Stimulated activated CD4-positive, alpha-beta T cell treated with anti-CD3 and anti-CD28 coated beads, Interleukin-4, amount 100 ng/mL, for 48 hours (primary cell): ENCODE measurements around the gene DNM2.

Source experiments
- DNase-seq, 2 donors: peaks; one replicate each; pipeline ENCODE4 v3.0.0-alpha.2; 2020; ENCODE audit warnings: low read depth in 2 of 2

The DNM2 gene

DNA sequence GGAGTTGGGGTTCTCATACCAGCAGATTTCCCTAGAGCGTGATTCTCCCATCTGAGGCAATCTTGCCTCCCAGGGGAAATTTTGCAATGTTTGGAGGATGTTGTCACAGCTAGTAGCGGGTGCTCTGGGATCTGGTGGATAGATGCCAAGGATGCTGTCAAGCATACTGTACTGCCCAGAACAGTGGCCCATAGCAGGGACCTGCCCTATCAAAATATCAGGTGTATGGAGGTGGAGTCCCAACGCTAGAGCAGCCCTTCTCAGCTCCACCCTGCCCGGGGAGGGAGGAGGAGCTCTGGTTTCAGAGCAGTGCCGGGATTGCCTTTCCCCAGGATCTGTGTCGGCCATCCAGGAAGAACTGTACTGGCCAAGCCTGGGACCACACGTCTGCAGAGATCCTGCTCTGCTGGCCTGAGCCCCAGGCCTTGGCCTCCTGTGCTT lies 27.5 kb upstream of the DNM2 start:
- DNase-seq = no peak

DNA sequence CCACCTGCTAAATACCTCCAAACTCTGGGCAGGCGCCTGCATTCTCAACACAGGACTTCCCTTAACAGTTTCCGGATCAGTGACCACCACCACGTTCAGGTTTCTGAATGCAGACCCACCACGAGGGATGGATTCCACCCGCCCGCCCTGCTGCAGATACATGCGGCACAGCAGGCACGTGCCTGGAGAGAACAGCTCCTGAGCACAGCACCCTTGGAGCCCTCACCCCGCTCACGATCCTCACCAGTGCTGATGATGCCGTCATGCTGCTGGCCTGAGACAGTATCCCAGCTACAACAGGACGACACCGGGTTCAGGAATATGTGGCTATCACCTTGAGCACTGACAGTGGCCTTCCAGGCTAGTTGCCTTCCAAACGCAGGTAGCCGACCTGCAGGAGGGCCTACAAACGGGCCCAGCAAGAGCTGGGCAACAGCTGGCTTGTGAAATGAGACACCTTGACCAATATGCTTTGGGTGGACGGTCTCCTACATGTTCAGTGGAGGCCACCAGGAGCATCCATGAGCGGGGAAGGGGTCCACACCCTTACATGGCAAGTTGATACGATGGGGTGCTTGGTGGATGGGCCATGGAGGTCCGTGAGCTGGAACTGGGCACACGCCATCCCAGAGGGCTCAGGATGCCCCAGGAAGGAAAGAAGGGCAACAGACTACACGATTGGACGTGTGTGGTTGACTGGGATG lies 26.5 kb upstream of the DNM2 start:
- DNase-seq = no peak

DNA sequence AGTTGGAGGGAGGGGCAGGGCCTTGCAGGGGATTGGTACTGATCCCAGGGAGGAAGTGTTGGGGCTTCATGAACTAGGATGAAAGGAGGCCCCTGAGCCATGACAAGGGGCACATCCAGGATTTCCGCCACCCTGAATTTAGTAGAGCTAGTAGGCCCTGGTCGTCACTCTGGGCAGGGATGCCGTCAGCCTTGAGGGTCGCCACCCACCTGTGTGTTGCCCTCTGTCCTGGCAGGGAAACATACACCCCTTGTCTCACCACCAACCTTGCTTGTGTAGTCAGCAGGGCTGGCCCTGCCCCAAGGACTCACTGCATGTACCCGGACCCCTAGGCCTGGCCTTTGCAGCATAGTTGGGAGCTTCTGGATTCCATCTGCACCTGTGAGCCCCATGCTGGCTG lies 26.0 kb upstream of the DNM2 start:
- no peak for DNase-seq

DNA sequence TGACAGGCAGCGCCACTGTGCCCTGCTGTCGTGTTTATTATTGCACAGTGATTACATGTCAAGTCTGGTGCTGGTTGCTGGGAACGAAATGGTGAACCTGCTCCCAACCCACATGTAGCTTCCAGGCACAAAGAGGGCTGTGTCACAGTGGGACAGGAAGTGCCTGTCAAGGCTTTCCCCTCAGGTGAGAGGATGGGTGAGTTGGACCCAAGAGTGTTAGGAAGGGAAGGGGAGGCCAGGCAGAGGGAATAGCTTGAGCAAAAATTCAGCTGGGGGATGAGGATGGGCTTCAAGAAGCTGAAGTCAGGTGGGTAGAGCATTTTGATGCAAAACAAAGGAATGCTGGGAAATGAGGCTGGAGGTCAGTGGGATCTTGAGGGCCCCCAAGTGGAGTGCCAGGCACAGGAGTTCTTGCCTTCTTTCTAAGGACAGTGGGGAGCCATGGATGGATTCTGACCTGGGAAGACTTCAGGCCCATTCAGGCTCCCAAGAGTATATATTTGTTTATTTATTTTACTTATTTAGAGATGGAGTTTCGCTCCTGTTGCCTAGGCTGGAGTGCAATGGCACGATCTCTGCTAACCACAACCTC lies 25.1 kb upstream of the DNM2 start:
- no peak for DNase-seq

DNA sequence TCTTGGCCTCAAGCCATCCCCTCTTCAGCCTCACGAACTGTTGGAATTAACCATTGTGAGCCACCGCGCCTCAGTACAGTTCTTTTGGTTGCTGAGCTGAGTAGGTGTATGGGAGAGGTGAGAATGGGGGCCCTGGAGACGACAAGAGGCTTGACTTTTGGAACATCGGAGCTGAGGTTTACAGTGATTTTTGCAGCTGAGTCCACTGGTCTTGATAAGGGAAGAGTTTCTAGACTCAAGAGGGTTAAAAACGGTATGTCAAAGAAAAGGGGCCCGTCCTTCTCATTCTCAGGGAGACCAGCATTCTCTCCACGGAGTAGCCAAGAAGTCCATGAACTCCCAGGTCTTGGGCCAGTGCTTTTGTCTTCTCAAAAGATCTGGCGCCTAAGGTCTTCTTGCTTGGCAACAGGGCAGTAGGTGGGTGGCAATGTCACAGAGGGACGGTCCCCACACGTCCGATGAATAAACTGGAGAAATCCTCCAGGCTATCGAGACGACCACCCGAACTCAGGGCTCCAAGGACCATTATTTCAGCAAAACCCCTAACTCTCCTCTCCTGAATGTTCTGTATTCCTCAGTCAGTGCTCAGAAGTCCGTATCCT lies 23.1 kb upstream of the DNM2 start:
- DNase-seq = no peak

DNA sequence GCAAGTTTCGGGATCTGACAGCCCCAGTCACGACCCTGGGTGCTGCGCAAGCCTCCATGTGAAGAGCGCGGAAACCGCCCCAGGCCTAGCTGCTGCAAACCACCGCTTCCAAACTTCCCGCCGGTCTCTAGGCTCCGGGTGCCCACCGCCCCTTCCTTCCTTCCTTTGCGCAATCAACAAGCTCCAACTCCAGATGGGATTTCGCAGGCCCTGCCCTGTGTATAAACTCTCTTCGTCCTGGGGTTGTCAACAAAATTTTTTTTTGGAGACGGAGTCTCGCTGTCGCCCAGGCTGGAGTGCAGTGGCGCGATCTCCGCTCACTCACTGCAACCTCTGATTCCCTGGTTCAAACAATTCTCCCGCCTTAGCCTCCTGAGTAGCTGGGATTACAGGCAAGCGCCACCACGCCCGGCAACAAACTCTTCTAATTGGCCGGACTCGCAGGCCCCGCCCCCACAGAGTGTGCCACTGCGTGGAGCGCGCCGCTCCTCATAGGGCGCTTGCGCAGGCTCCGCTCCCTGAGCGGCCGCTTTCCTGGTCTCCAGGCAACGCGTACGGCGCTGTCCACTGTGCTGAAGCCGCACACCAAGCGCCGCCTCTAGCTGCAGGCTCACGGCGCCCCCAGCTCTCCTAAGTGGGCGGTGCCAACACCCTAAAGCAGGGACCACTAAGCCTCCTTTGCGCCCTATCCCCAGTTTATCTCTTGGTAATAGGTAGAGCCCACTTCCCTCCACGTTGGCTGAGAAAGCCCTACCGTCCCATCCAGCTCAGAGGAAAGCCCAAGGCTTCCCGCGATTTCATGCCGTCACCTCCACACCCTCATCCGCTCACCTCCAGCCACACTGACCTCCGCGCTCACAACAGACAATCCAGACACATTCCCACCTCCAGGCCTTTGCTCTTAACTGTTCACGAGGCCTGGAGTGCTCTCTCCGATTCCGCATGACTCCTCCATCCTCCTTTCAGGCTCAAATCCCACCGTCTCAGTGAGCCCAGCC lies 22.2 kb upstream of the DNM2 start:
- peak; percentile 87 to 89 for DNase-seq

DNA sequence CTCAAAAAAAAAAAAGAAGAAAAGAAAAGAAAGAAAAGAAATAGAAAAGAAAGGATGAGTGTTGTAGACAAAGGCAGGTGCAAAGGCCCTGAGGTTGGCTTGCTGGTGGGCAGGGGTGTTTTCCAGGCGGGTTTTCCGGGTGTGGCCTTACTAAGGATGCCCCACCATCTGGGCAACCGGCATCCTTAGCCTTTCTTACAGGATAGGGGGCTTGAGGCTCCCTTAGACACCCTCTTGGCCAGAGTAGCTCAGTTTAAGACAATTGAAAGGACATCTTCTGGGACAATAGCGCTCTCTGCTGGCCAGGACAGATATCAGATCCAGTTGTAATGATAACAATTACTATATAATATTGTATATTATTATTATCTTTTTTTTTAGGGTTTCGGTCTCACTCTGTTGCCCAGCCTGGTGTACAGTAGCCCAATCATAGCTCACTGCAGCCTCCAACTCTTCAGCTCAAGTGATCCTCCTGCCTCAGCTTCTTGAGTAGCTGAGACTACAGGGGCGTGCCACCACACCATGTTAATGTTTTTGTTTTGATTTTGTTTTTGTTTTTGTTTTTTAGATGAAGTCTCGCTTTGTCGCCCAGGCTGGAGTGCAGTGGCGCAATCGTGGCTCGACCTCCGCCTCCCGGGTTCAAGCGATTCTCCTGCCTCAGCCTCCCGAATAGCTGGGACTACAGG lies 18.1 kb upstream of the DNM2 start:
- peak; percentile 69 to 70 for DNase-seq

DNA sequence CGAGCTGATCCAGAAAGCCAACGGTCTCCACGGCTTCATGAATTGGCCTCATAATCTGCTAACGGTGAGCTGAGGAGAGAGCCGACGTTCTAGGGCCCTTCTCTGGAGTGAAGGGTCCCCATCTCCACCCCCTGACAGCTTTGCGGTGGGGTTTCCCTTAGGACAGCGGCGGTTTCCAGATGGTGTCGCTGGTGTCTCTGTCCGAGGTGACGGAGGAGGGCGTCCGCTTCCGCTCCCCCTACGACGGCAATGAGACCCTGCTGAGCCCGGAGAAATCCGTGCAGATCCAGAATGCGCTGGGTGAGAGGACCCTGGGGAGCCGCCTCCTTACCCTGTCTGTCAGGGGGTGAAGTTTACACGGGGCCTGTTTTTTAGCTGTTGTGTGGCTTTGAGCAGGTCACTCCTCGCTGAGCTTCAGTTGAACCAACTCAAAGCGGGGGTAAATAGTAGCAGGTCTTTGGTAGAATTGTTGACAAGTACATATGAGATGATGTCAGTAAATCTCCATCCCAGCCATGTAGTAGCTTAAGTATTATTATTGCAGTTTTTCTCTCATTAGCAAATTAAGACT lies 15.8 kb upstream of the DNM2 start:
- DNase-seq = no peak

DNA sequence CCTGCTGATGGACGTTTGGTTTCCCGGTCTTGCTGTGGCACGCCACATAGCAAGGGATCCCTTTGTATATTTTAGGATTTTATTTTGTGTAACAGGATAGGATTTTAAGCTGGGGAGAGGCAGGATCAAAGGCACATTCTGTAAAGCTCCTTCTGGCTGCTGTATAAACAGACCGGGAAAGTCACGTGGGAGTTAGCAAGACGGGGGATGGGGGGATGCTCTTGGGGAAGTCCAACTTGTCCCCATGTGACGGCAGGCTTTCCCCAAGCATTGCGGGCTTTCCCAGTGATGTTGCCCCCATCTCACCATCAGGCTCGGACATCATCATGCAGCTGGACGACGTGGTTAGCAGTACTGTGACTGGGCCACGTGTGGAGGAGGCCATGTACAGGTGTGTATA lies 10.9 kb upstream of the DNM2 start:
- no peak for DNase-seq

DNA sequence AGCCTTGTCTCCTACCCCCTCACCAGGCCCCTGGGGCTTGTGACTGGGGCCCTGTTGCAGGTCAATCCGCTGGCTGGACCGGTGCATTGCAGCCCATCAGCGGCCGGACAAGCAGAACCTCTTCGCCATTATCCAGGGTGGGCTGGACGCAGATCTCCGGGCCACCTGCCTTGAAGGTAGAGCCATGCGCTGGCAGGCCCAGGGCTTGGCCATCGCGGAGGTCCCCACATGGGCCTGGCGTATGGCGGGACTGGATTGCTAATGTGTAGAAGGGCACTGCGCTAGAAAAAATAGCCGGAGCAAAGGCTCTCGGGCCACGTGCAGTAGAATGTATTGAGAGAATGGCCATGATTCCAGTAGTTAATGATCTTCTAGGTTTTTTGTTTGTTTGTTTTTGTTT lies 10.4 kb upstream of the DNM2 start:
- DNase-seq = no peak

DNA sequence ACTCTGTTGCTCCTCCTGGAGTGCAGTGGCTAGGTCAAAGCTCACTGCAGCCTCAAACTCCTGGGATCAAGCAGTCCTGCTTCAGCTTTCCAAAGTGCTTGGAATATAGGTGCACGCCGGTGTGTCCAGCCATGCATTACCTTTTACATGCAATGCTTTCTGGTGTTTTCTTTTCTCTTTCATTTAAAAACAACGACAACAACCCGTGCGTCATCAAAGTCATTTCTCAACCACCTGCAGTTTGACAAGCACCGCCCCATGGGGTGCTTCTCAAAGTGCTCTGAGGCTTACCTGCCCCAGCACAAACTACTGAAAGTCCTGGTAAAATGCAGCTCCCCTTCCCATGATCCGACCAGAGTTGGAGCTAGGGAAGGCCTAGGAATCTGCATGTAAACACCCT lies 9.6 kb upstream of the DNM2 start:
- no peak for DNase-seq

DNA sequence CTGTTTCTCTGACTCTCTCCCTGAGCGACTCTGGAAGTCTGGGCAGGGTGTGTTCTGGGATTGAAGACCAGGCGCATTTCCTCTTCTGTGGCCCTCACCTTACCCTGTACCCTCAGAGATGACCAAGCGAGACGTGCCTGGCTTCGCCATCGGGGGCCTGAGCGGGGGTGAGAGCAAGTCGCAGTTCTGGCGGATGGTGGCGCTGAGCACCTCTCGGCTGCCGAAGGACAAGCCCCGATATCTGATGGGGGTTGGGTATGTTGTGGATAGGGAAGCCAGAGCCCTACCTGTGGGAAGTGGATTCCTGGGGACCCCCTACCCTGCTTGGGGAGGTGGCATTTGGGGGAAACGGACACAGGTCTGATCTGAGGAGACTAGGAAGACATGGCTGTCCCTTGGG lies 5.8 kb upstream of the DNM2 start:
- DNase-seq = no peak

DNA sequence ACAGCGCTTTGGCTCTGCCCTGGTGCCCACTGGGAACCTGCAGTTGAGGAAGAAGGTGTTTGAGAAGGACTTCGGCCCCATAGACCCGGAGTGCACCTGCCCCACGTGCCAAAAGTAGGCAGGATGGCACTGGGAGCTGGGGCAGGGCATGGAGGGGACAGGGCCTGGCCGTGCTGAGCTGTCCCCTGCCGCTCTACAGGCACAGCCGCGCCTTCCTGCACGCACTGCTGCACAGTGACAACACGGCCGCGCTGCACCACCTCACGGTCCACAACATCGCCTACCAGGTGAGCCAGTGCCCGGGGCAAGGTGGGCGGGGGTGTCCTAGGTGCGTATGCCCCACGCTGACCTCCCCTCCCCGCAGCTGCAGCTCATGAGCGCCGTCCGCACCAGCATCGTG lies 5.1 kb upstream of the DNM2 start:
- no peak for DNase-seq

DNA sequence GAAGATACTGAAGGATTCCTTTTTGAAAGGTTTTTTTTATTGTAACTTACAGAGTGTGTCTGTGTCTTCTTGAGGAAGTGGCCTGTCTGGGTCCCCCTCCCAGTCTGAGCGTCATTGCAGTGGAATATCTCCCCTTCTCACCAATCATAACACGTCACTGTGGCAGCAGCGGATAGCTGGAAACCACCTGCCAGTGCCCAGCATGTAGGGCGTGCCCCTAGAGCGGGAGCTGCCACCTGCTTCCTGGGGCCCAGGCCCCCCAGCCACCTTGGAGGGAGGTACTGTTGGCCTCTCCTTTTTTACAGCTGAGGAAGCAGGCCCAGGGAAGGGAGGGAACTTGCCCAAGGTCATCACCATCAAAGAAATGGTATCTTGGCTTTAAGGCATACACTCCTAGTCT lies 4.6 kb upstream of the DNM2 start:
- no peak for DNase-seq

DNA sequence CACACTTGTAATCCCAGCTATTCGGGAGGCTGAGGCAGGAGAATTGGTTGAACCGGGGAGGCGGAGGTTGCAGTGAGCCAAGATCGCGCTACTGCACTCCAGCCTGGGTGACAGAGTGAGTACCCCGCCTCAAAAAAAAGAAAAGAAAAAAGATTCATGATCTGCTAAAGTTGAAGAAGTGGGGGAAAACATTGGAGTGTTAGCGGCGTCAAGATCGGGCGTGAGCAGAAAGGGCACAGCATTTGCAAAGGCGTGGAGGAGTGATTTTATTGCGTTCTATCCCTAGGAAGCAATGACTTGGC lies 874 bp upstream of the DNM2 start:
- DNase-seq = no peak

DNA sequence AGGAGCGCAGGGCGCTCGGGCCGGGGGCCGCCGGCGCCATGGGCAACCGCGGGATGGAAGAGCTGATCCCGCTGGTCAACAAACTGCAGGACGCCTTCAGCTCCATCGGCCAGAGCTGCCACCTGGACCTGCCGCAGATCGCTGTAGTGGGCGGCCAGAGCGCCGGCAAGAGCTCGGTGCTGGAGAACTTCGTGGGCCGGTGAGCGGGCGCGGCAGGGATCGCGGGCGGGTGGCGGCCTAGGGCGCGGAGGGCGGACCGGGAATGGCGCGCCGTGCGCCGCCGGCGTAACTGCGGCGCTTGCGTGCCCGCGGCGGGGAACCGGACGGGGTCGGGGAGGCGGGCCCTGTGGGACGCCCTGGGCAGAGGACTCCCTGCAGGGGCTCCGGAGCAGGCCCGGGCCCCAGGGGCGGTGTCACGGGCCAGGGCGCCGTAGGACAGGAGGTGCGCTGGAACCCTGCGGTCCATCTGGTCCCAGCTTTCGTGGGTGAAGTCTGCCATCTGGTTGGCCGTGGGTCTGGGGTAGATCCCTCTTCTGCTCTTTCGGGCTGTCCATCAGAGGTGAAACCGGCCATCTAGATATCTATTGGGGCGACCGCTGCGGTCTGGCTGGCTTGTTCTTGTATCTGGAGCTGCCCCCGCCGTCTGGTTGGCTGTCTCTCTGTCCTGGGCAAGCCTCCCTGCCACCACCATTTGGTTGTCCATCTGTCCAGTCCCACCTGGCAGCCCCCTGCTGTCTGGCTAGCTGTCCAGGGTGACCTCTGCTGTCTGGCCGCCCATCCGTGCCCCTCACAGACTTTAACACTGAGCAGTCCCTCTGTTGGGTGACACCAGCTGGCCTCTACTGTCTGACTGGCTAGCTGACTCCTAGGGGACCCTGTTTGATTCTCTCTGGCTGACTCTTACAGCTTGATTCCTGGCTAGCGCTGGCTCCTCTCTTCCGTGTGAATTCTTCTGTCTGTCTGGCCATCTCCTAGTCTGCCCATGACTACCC lies 622 bp downstream of the DNM2 start:
- peak; percentile 46 to 49 for DNase-seq

DNA sequence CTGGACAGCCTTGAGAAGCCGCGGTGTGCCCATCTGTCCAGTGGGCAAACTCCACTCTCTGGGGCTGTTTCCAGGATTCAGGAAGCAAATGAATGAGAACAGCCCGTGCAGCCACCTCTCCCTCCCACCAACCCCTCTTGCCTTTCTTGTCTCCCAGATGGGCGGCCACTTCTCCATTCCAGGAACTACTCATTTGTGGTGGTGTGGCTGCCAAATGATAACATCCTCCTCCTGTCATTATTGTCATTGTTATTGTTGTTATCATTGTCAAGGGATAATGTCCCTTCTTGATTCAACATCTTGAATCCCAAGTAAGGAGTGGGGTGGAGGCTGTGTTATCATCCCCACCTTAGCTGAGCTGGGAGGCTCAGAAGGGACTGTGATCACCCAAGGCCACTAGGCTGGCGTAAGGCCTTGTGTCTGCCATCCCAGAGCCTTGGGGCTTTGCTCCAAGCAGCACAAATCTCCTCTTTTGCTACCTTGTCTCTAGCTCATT lies 1.6 kb downstream of the DNM2 start:
- DNase-seq = no peak

DNA sequence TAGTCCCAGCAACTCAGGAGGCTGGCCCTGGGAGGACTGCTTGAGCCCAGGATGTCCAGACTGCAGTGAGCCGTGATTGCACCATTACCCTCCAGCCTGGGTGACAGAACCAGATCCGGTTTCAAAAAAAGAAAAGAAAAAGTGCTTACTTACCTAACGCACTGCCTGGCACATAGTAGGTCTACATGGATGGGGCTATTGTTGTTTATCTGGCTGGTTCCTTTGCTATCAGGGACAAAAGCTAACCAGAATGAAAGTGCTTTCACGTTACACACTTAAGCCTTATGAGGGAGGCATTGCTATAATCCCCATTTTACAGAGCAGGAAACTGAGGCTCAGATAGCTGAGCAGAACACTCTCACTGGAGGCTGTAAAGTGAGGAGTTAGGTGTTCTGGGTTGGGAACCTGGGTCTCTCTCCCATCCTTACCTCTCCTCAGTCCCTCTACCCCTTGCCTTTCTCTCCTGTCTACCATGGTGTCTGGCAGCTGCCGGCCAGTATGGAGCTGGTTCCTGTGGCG lies 2.8 kb downstream of the DNM2 start:
- no peak for DNase-seq

DNA sequence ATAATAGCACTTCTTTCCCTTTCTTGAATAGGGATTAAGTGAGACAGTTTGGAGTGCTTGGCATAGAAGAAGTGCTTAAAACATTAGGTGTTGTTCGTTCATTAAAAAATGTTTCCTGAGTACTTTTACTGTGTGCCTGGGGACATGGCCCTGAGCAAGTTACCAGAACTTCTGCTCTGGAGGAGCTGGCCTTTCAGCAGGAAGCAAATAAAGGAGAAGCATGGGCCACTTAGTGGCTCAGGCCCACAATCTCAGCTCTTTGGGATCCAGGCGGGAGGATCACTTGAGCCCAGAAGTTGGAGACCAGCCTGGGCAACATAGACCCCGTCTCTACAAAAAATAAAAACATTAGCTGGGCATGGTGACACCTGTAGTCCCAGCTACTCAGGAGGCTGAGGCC lies 5.7 kb downstream of the DNM2 start:
- DNase-seq = no peak

DNA sequence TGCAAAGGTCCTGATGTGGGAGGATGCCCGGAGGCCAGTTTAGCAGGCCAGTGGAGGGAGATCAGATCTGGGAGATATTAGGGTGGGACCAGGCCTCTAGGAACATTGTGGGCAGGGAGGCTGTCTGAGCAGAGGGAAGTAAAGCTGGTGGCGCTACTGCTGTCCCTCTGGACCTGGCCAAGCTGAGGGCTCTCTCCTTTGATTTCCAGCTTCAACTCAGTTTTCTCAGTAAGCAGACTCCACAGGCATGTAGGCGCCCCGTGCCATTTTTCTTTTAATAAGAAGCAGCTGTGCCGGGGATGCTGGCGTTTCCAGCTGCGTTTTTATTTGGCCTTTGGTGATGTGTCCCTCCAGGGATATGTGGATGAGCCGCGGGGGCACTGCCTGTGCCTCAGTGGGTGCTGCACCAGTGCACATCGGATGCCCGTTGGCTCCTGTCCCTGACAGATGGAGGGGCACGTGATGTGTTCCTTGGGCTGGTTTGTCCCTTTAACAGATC lies 6.7 kb downstream of the DNM2 start:
- no peak for DNase-seq
